GM10266 (cell line): ENCODE measurements around the gene OR11H7.
"Not testable (repeated sequence)": the region's sequence is repeated elsewhere in the genome, so short reads cannot be mapped to it uniquely, and the experiment has no call there.

ENCODE experiments used
- DNase-seq: peaks from one replicate; pipeline ENCODE4 v3.0.0; 2012; ENCODE audit errors: extremely low spot score
- CTCF ChIP-seq: IDR thresholded peaks from 2 replicates; pipeline ENCODE4 v1.5.1; 2012; ENCODE audit warnings: mild to moderate bottlenecking, low read depth; ENCODE audit not compliant: control insufficient read depth, insufficient read depth; ENCODE audit errors: missing control alignments

Gene OR11H7

DNA sequence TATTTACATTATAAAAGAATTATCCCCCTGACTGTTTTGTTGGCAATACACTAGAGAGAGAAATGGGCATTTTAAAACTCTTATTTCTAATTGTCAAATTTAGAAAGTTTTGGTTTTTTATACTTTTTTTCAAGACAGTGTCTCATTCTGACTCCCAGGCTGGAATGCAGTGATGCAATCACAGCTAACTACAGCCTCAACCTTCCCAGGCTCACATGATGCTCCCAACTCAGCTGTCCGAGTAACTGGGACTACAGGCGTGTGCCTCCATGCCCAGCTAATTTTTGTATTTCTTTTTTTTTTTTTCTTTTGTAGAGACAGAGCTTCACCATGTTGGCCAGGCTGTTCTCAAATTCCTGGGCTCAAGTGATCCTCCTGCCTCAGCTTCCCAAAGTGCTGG, 13.6 kb upstream of the OR11H7 start:
- DNase-seq, result no peak
- TF ChIP-seq CTCF, result no peak

GRCh38 chr14:20219033-20219432, 9.7 kb upstream of the OR11H7 start:
- no peak for DNase-seq
- no peak for TF ChIP-seq CTCF

GRCh38 chr14:20223410-20223809, 5.4 kb upstream of the OR11H7 start, which contains the start of gene OR11H6:
Gene OR11H6 (plus strand): TSS chr14:20223710. CDS start chr14:20223710, 0 bp downstream.
- no peak for TF ChIP-seq CTCF
- DNase-seq, result no peak

- DNase-seq, result not testable (repeated sequence)
These were observed 6.6 kb downstream of the OR11H7 start for GRCh38 chr14:20235415-20235814.

DNA sequence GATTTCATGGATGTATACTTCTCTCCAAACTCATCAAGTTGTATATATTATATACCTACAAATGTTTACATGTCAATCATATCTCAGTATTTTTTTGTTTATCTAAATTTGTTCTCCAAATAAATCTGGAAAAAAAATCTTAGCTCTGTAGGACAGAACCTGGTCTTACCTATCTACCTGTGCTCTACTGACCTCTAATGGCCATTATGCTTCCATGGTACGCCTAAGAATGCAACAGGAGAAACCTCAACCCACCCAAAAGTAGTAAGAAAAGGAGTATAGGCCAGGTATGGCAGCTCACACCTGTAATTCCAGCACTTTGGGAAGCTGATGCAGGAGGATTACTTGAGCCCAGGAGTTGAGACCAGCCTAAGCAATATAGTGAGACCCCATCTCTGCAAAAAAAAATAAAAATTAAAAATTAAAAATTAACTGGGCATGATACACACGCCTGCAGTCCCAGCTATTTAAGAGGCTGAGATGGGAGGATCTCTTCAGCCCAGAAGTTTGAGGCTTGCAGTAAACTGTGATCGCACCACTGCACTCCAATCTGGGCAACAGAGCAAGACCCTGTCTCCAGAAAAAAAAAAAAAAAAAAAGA, 19.0 kb downstream of the OR11H7 start:
- peak; percentile 39 for TF ChIP-seq CTCF
- DNase-seq, result no peak

DNA sequence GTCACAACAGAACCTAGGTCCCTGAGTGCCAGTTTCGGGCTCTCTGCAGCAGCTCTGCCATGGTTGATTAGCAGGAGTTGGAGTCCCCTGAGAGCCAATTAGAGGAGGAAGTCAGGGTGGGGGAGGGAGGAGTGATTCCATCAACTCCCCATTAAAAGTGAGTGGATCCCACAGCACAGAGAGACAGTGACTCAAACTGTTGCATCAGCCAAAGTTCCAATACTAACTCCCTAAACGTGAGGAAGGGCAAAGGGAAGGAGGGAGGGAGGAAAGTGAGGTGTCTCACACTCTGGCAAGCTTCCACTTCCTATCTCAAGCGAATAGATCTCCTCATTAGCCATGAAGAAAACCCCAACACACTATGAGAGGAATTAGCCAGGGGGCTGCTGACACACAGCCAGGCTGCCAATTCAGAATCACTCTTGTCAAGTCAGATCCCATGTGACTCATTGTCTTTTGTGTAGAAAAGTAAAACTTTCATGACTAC, 33.9 kb downstream of the OR11H7 start:
- DNase-seq, result no peak
- no peak for TF ChIP-seq CTCF

DNA sequence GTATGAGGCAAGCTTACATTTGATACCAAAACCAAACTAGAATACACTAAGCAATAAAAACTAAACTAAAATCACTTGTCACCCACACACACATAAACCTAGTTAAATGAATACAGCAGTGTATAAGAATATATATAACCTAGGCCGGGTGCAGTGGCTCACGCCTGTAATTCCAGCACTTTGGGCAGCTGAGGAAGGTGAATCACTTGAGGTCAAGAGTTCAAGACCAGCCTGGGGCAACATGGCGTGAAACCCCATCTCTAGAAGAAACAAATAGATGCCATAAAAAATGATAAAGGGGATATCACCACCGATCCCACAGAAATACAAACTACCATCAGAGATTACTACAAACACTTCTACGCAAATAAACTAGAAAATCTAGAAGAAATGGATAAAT, 35.6 kb downstream of the OR11H7 start:
- not testable (repeated sequence) for DNase-seq

- no peak for DNase-seq
- no peak for TF ChIP-seq CTCF
These were observed 45.3 kb downstream of the OR11H7 start for GRCh38 chr14:20274062-20274461.

DNA sequence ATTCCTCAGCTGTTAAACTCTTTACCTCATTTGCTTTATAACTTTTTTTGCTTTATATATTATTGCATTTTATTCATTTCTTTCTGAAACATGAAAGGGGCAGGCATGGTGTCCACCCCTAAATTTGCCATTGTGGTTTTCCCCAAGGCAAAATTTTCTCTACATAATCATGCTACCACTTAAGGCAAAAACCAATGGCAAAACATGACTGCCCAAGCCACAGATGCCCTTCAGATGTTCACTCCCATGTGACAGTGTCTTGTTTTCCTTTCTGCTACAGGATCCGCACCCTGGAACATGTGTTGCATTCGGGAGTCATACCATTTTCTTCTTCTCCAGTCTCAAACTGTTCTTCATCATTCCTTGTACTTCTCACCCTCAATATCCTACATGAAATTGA, 48.6 kb downstream of the OR11H7 start:
- TF ChIP-seq CTCF, result no peak
- no peak for DNase-seq
